NCI-H524 (cell line): ENCODE data around the gene PRDM4.
A peak's percentile ranks its signal among the peaks of the same experiment; 100 is the strongest.

Experiments
- DNase-seq, 2 experiments: peaks; one replicate each; lab custom pipeline; 2025; lab: John Stamatoyannopoulos, UW

PRDM4 gene

GRCh38 chr12:107760809-107761501 is at the start of gene PRDM4:
PRDM4 (minus strand) TSS chr12:107761137; CDS start chr12:107760515, 622 bp downstream.
- peak; percentile 81 to 95 for DNase-seq

GRCh38 chr12:107807471-107808150 is 46.7 kb upstream of the PRDM4 start:
- DNase-seq, result no peak

- no peak for DNase-seq
Observed at GRCh38 chr12:107805488-107806180, 44.7 kb upstream of the PRDM4 start.

GRCh38 chr12:107803092-107803491 is 42.2 kb upstream of the PRDM4 start:
- DNase-seq, result no peak

GRCh38 chr12:107801150-107801549 is 40.2 kb upstream of the PRDM4 start:
- DNase-seq, result no peak

- DNase-seq, result no peak
Observed at GRCh38 chr12:107798580-107798979, 37.6 kb upstream of the PRDM4 start.

- DNase-seq, result no peak
Observed at GRCh38 chr12:107794451-107794850, 33.5 kb upstream of the PRDM4 start.

GRCh38 chr12:107791465-107792089 is 30.6 kb upstream of the PRDM4 start:
- DNase-seq, result no peak

- peak in 1 of 2 experiments; percentile 40 for DNase-seq
Observed at GRCh38 chr12:107788690-107789458, 27.9 kb upstream of the PRDM4 start.

- DNase-seq, result no peak
Observed at GRCh38 chr12:107788281-107788680, 27.3 kb upstream of the PRDM4 start.

- DNase-seq, result no peak
Observed at GRCh38 chr12:107783406-107784376, 22.8 kb upstream of the PRDM4 start.

- no peak for DNase-seq
Observed at GRCh38 chr12:107782067-107782466, 21.1 kb upstream of the PRDM4 start.

GRCh38 chr12:107780298-107780697 is 19.4 kb upstream of the PRDM4 start:
- no peak for DNase-seq

- no peak for DNase-seq
Observed at GRCh38 chr12:107779077-107779831, 18.3 kb upstream of the PRDM4 start.

- DNase-seq, result no peak
Observed at GRCh38 chr12:107778383-107779025, 17.6 kb upstream of the PRDM4 start.

GRCh38 chr12:107776171-107776570 is 15.2 kb upstream of the PRDM4 start:
- DNase-seq, result peak in 1 of 2 experiments; percentile 11

- peak; percentile 34 to 65 for DNase-seq
Observed at GRCh38 chr12:107775093-107775721, 14.3 kb upstream of the PRDM4 start.

- DNase-seq, result peak in 1 of 2 experiments; percentile 3
Observed at GRCh38 chr12:107774349-107775029, 13.6 kb upstream of the PRDM4 start, which contains the start of gene ASCL4. ASCL4 (plus strand) TSS chr12:107774704; CDS start chr12:107775219, 515 bp downstream.
